GM18502 (cell line): ENCODE results near the gene COX6A2.

Experiments used
- ATAC-seq: cut with Tn5 transposase; IDR thresholded peaks from one replicate; pipeline ENCODE4 v1.9.1; 2021; ENCODE audit warnings: mild to moderate bottlenecking; ENCODE audit not compliant: unreplicated experiment, poor library complexity

Gene COX6A2

DNA sequence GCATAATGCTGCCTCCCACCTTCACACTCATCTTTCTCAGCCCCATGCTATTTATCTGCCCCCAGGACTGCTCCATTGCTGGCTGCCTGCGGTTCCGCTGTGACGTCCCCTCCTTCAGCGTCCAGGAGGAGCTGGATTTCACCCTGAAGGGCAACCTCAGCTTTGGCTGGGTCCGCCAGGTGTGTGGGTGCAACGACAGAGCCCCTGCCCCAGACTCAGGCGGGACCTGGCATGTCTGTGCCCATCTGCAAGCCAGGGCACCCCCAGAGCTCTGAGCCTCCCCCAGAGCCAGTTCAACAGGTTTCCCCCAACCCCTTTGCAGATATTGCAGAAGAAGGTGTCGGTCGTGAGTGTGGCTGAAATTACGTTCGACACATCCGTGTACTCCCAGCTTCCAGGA lies 48.0 kb downstream of the COX6A2 start:
- no peak for ATAC-seq
